ENCODE measurements around the gene ISOC1.
A peak's percentile ranks its signal among the peaks of the same experiment; 100 is the strongest.

ISOC1 gene

DNA sequence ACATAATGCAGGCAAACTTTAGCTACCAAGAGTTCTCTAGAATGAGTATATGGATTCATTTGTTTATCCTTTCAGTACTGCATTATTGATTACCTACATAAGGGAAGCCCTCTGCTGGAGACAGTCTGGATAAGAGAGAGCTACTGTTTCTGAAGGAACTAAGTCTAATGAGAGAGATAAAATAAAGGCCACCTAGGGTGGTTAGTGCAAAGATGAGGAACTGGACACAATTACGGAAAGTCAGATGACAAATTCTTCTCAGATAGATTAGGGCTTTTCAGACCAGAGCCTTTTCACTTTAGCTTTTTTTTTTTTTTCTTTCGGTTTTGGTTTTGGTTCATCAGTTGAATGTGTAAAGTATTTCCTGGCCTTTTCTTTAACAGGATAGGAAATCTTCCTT, 31.3 kb downstream of the ISOC1 start:
- DNase-seq (ENCODE audit: low spot score), result peak; percentile 6

DNA sequence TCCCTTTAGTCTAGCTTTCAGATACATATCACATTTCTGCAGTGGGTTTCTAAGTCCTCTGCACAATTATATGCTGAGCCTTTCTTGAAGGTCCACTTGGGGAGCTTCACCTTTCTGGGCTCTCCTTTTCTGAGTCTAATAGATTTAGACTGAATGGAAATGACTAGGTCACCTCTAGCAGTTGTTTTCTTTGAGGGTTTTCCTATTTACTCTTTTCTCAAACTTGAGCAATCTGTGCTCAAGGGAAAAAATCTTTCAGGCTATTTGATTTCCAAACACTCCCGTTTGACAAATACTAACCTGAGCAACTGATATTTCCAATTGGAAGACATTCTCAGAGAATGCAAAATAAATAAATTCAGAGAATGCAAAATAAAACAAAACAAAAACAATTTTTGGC, 39.0 kb downstream of the ISOC1 start:
- no peak for DNase-seq (ENCODE audit: low spot score)

DNA sequence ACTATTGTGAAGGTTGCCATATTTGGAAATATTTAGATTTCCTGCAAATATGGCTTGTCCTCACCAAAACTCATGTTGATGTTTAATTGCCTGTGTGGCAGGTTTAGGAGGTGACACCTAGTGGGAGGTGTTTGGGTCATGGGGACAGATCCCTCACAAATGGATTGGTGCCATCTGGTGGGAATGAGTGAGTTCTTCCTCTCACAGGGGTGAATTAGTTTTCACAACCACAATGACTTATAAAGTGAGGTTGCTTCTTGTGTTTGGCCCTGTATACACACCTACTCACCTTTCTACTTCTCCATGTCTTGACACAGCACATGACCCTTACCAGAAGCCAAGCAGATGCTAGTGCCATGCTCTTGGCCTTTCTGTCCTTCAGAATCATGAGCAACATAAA, 41.1 kb downstream of the ISOC1 start:
- no peak for DNase-seq (ENCODE audit: low spot score)

DNA sequence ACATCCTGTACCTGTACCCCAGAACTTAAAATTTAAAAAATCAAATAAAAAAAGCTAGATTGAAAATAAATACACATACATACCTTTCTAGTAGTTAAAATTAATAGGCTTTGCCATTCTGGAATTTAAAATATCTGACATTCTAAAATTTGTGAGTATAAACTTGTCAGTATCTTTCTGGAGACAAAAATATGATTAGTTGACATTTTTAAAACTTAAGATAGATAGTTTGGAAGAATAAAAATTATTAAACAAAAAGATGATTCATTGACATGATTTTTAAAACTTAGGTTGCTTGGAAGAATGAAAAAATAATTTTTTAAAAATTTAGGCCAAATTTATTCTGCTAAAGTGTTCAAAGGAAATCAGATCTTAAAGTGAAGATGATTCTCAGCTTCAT, 43.1 kb downstream of the ISOC1 start:
- DNase-seq (ENCODE audit: low spot score), result no peak

DNA sequence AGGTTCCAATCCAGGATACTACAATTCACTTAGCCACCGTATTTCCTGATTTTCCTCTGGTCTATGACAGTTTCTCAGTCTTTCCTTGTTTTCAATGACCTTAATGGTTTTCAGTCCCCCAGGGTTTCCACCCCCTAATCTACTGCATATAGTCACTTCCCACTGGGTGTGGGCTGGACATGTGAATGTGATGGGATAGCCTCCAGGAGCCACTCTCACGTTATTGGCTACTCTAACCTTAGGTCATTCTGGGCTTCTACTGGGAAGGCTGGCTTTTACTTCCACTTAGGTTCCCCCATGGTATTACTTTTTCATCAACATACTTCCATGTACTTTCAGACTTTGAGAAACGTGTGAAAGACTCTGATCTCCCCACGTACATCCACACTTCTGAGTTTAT, 46.5 kb downstream of the ISOC1 start:
- no peak for DNase-seq (ENCODE audit: low spot score)

DNA sequence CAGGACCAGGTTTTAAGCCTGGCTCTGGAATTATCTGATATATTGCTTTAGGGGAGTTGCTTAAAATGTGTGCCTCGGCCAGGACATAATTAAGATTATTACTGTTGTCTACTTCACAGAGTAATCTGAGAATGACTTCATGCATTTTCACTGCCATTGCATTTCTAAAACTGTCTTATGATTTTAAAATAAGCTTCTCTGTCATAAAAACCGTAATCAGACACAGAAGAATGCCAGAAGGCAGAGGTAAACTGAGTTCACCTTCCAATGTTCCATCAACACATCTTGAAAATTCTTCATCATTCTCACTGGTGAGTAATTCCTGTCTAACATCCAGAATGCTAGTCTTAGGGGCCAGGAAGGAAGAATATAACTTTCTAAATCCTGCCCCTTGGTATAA, 47.1 kb downstream of the ISOC1 start:
- DNase-seq (ENCODE audit: low spot score), result no peak

DNA sequence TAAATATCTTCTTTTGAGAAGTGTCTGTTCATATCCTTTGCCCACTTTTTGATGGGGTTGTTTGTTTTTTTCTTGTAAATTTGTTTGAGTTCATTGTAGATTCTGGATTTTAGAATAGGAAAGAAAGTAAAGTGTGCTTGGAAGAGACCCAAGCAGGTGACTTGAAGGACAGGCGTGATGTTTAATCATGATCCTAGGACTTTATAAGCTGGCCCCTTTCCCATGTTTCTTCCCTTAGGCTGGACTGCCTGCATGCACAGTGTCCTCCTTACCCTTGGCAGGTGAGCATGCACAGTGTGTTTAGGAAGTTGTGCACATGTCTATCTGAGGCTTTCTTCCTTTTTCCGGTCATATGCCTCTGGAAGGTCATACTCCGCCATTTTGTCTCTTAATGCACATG, 61.3 kb downstream of the ISOC1 start:
- no peak for DNase-seq (ENCODE audit: low spot score)

DNA sequence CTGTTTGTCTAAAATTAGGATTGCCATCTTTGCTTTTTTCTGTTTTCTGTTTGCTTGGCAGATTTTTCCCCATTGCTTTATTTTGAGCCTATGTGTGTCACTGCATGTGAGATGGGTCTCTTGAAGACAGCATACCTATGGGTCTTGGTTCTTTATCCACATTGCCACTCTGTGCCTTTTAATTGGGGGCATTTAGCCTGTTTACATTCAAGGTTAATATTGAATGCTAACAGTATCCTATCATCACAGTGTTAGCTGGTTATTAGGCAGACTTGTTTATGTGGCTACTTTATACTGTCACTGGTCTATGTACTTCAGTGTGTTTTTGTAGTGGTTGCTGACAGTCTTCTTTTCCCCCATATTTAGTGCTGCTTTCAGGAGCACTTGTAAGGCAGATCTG, 67.3 kb downstream of the ISOC1 start:
- no peak for DNase-seq (ENCODE audit: low spot score)

Measured in activated CD4-positive, alpha-beta T cell treated with anti-CD3 and anti-CD28 coated beads, Interleukin-2, Interleukin-4, amounts not matched to agents 100 ng/mL and 50 ng/mL, durations not matched to agents 16 hours and 8 hours (primary cell).